Neuronal stem cell (in vitro differentiated cells): ENCODE results near the gene VAMP1.

ENCODE experiments used
- DNase-seq: peaks from one replicate; pipeline ENCODE4 v3.0.0-alpha.2; 2013; ENCODE audit warnings: low spot score
- H2AFZ ChIP-seq: one replicate; pipeline ENCODE4 v1.6.1; 2013; ENCODE audit warnings: mild to moderate bottlenecking, low read length, inconsistent platforms
- H2AK5ac ChIP-seq: 2 replicates; pipeline ENCODE4 v1.6.1; 2013; ENCODE audit warnings: low read depth, mild to moderate bottlenecking, inconsistent platforms, low read length, moderate library complexity, mixed read lengths
- H2BK120ac ChIP-seq: 2 replicates; pipeline ENCODE4 v1.6.1; 2013; ENCODE audit warnings: low read depth, mild to moderate bottlenecking, inconsistent platforms, low read length, moderate library complexity, mixed read lengths
- H2BK12ac ChIP-seq: one replicate; pipeline ENCODE4 v1.6.1; 2013; ENCODE audit warnings: low read length, inconsistent platforms
- H2BK15ac ChIP-seq: 2 replicates; pipeline ENCODE4 v1.6.1; 2013; ENCODE audit warnings: mild to moderate bottlenecking, low read length, inconsistent platforms, mixed read lengths
- H2BK5ac ChIP-seq: one replicate; pipeline ENCODE4 v1.6.1; 2013; ENCODE audit warnings: inconsistent platforms, mild to moderate bottlenecking, low read length, moderate library complexity
- H3K14ac ChIP-seq: one replicate; pipeline ENCODE4 v1.6.1; 2013; ENCODE audit warnings: low read length, inconsistent platforms
- H3K18ac ChIP-seq: 2 replicates; pipeline ENCODE4 v1.6.1; 2013; ENCODE audit warnings: low read length, inconsistent platforms
- H3K23ac ChIP-seq: 2 replicates; pipeline ENCODE4 v1.6.1; 2013; ENCODE audit warnings: low read depth, mild to moderate bottlenecking, mixed read lengths, low read length, inconsistent platforms; ENCODE audit not compliant: poor library complexity
- H3K27ac ChIP-seq: replicated peaks from 3 replicates; pipeline ENCODE4 v1.5.1; 2013; ENCODE audit warnings: low read length, inconsistent platforms
- H3K27me3 ChIP-seq, 3 experiments: 2 replicates each; pipeline ENCODE4 v1.6.1; 2013; ENCODE audit warnings: low read length in 3 of 3, mild to moderate bottlenecking in 2 of 3, inconsistent platforms in 1 of 3, low read depth in 1 of 3, mixed read lengths in 1 of 3, moderate library complexity in 1 of 3; ENCODE audit not compliant: control insufficient read depth in 3 of 3, insufficient read depth in 3 of 3
- H3K36me3 ChIP-seq, 2 donors: replicated peaks in 1 of 2; 2 replicates each; pipeline ENCODE4 v1.6.1; 2013; ENCODE audit warnings: low read length in 2 of 2; ENCODE audit not compliant: control insufficient read depth in 2 of 2, insufficient read depth in 2 of 2
- H3K4ac ChIP-seq: 2 replicates; pipeline ENCODE4 v1.6.1; 2013; ENCODE audit warnings: inconsistent platforms, mild to moderate bottlenecking, low read length, moderate library complexity
- H3K4me1 ChIP-seq, 2 donors: 1 replicate in 1 of 2; 2 replicates in 1 of 2; pipeline ENCODE4 v1.6.1; 2013; ENCODE audit warnings: low read length in 2 of 2, low read depth in 1 of 2; ENCODE audit not compliant: control insufficient read depth in 2 of 2, insufficient read depth in 1 of 2
- H3K4me2 ChIP-seq: one replicate; pipeline ENCODE4 v1.6.1; 2013; ENCODE audit warnings: mild to moderate bottlenecking, low read length, inconsistent platforms; ENCODE audit not compliant: insufficient read depth, poor library complexity, severe bottlenecking
- H3K4me3 ChIP-seq, 2 donors: 2 replicates each; pipeline ENCODE4 v1.5.1; 2013; ENCODE audit warnings: low read length in 2 of 2, mild to moderate bottlenecking in 2 of 2, inconsistent platforms in 1 of 2, moderate library complexity in 1 of 2
- H3K79me1 ChIP-seq: one replicate; pipeline ENCODE4 v1.6.1; 2013; ENCODE audit warnings: low read depth, mild to moderate bottlenecking, inconsistent platforms, low read length, moderate library complexity
- H3K9ac ChIP-seq: one replicate; pipeline ENCODE4 v1.6.1; 2013; ENCODE audit warnings: mild to moderate bottlenecking, low read depth, low read length, inconsistent platforms; ENCODE audit not compliant: poor library complexity
- H3K9me3 ChIP-seq, 2 donors: replicated peaks in 1 of 2; 2 replicates each; pipeline versions ENCODE3 to v1.6.1; 2013; ENCODE audit warnings: low read length in 2 of 2, mild to moderate bottlenecking in 2 of 2, inconsistent platforms in 1 of 2, low read depth in 1 of 2, mixed read lengths in 1 of 2, moderate library complexity in 1 of 2; ENCODE audit not compliant: control insufficient read depth in 2 of 2, insufficient read depth in 1 of 2
- H4K8ac ChIP-seq: one replicate; pipeline ENCODE4 v1.6.1; 2013; ENCODE audit warnings: low read depth, mild to moderate bottlenecking, inconsistent platforms, low read length, moderate library complexity
- H4K91ac ChIP-seq: one replicate; pipeline ENCODE4 v1.6.1; 2013; ENCODE audit warnings: low read length, low read depth, mild to moderate bottlenecking, inconsistent platforms; ENCODE audit not compliant: poor library complexity
- WGBS, 2 donors: extraction: QIAGEN DNeasy Blood & Tissue Kit; methylation state at CpG; one replicate each; pipeline ENCODE4 v1.1.7; 2013; ENCODE audit warnings: missing lambda C conversion rate in 2 of 2, mixed read lengths in 1 of 2; ENCODE audit not compliant: insufficient read length in 2 of 2, insufficient replicate concordance in 1 of 2; ENCODE audit errors: extremely low coverage in 2 of 2; 5-methylcytosine and 5-hydroxymethylcytosine counted together

The VAMP1 gene

GRCh38 chr12:6452245-6452943, 18.1 kb downstream of the VAMP1 start:
- Histone ChIP-seq H3K23ac (peak overlapping the region; percentile 46), H2AFZ (peak overlapping the region; percentile 84), H2BK120ac (peak overlapping the region; percentile 48), H3K4me3 (peak overlapping the region in 1 of 2 donors; percentile 46), H2BK5ac (peak overlapping the region; percentile 82), H2BK12ac (peak overlapping the region; percentile 87), H2BK15ac (peak overlapping the region; percentile 33), H3K27me3 (no peaks in the 10 kb centered on the region), H3K14ac (peak overlapping the region; percentile 25), H3K4me1 (peaks cover 23 to 32% of the 10 kb centered on the region in 2 donors), H3K9me3 (no peaks in the 10 kb centered on the region), H3K79me1 (peaks cover 3% of the 10 kb centered on the region), H3K18ac (peak overlapping the region; percentile 66), H3K4ac (no peak overlapping the region), H3K4me2 (no peak overlapping the region), H4K8ac (peak overlapping the region; percentile 94), H2AK5ac (peak overlapping the region; percentile 86), H3K36me3 (peaks cover 1 to 3% of the 10 kb centered on the region in 2 donors), H4K91ac (peak overlapping the region; percentile 47), H3K27ac (peak overlapping the region; percentile 91), H3K9ac (peak overlapping the region; percentile 79)
- no peak for DNase-seq
- WGBS, 2 donors: no CpG with 5 or more reads among the region's 9 CpGs

- peak within 1 kb of the TSS; percentile 91 for H3K27ac ChIP-seq
- H2BK5ac ChIP-seq: peak within 1 kb of the TSS; percentile 82
- H3K9ac ChIP-seq: peak within 1 kb of the TSS; percentile 79
- H3K4me2 ChIP-seq: peak within 1 kb of the TSS; percentile 55
- H3K14ac ChIP-seq: peak within 1 kb of the TSS; percentile 25
- no peak for DNase-seq
- H3K27me3 ChIP-seq: no peaks in the 10 kb centered on the region
- H4K91ac ChIP-seq: peak within 1 kb of the TSS; percentile 47
- no peaks in the 10 kb centered on the region for H3K9me3 ChIP-seq
- peak within 1 kb of the TSS; percentile 44 to 46 for H3K4me3 ChIP-seq
- peak within 1 kb of the TSS; percentile 86 for H2AK5ac ChIP-seq
- peak within 1 kb of the TSS; percentile 94 for H4K8ac ChIP-seq
- H3K18ac ChIP-seq: peak within 1 kb of the TSS; percentile 66
- no peaks in the 10 kb centered on the region for H3K36me3 ChIP-seq
- H3K23ac ChIP-seq: peak within 1 kb of the TSS; percentile 46
- H3K4me1 ChIP-seq: peaks cover 23 to 32% of the 10 kb centered on the region in 2 donors
- H2BK12ac ChIP-seq: peak within 1 kb of the TSS; percentile 87
- H3K79me1 ChIP-seq: peaks cover 3% of the 10 kb centered on the region
- WGBS, 2 donors: no CpG with 5 or more reads among the region's 27 CpGs
- H2AFZ ChIP-seq: peak within 1 kb of the TSS; percentile 84
- H2BK15ac ChIP-seq: peak within 1 kb of the TSS; percentile 33
- H3K4ac ChIP-seq: no peak within 1 kb of the TSS
- peak within 1 kb of the TSS; percentile 48 for H2BK120ac ChIP-seq
Observed at GRCh38 chr12:6451348-6452244, 18.9 kb downstream of the VAMP1 start, which contains the start of gene TAPBPL. TAPBPL (plus strand) TSS chr12:6452042; CDS start chr12:6452249, 207 bp downstream.

- no peak overlapping the region for H3K4ac ChIP-seq
- H3K14ac ChIP-seq: no peak overlapping the region
- H2BK12ac ChIP-seq: peak overlapping the region; percentile 11
- WGBS, 2 donors: no CpG with 5 or more reads among the region's 11 CpGs
- H3K36me3 ChIP-seq: no peaks in the 10 kb centered on the region
- peak overlapping the region; percentile 39 for H4K91ac ChIP-seq
- no peak for DNase-seq
- H2AK5ac ChIP-seq: no peak overlapping the region
- no peaks in the 10 kb centered on the region for H3K9me3 ChIP-seq
- H2AFZ ChIP-seq: peak overlapping the region; percentile 84
- no peak overlapping the region for H3K23ac ChIP-seq
- peaks cover 3% of the 10 kb centered on the region for H3K79me1 ChIP-seq
- H3K4me1 ChIP-seq: peaks cover 23 to 32% of the 10 kb centered on the region in 2 donors
- H3K4me2 ChIP-seq: peak overlapping the region; percentile 55
- peak overlapping the region; percentile 33 for H3K9ac ChIP-seq
- H3K18ac ChIP-seq: peak overlapping the region; percentile 66
- H2BK120ac ChIP-seq: no peak overlapping the region
- H3K27ac ChIP-seq: peak overlapping the region; percentile 91
- no peaks in the 10 kb centered on the region for H3K27me3 ChIP-seq
- H2BK15ac ChIP-seq: peak overlapping the region; percentile 30
- no peak overlapping the region for H4K8ac ChIP-seq
- H2BK5ac ChIP-seq: peak overlapping the region; percentile 82
- peak overlapping the region; percentile 44 to 46 for H3K4me3 ChIP-seq
Observed at GRCh38 chr12:6450869-6451347, 19.6 kb downstream of the VAMP1 start.
